ENCODE data around the gene WNT3A.
A peak's percentile ranks its signal among the peaks of the same experiment; 100 is the strongest.

WNT3A gene

GRCh38 chr1:228000416-228000815 lies 6.4 kb upstream of the WNT3A start:
- DNase-seq: peak; percentile 25

GRCh38 chr1:228000836-228001563 lies 5.8 kb upstream of the WNT3A start:
- peak; percentile 40 for DNase-seq

- peak; percentile 48 for DNase-seq
Observed at GRCh38 chr1:228001738-228002535, 4.9 kb upstream of the WNT3A start.

GRCh38 chr1:228002792-228003191 lies 4.0 kb upstream of the WNT3A start:
- DNase-seq: no peak

- DNase-seq: no peak
Observed at GRCh38 chr1:228003461-228004330, 3.1 kb upstream of the WNT3A start.

GRCh38 chr1:228004331-228004855 lies 2.4 kb upstream of the WNT3A start:
- peak; percentile 69 for DNase-seq

GRCh38 chr1:228004856-228005462 lies 1.8 kb upstream of the WNT3A start:
- peak; percentile 41 for DNase-seq

GRCh38 chr1:228005511-228006033 lies 1.2 kb upstream of the WNT3A start:
- peak; percentile 54 for DNase-seq

GRCh38 chr1:228006034-228006785 lies 588 bp upstream of the WNT3A start:
- peak; percentile 51 for DNase-seq

GRCh38 chr1:228007049-228007800 lies 427 bp downstream of the WNT3A start:
- DNase-seq: peak; percentile 60

- DNase-seq: peak; percentile 35
Observed at GRCh38 chr1:228007801-228008341, 1.1 kb downstream of the WNT3A start.

- peak; percentile 62 for DNase-seq
Observed at GRCh38 chr1:228008391-228009115, 1.8 kb downstream of the WNT3A start.

- DNase-seq: peak; percentile 44
Observed at GRCh38 chr1:228009116-228009827, 2.5 kb downstream of the WNT3A start.

- DNase-seq: peak; percentile 51
Observed at GRCh38 chr1:228009828-228010775, 3.3 kb downstream of the WNT3A start.

GRCh38 chr1:228010921-228011320 lies 4.1 kb downstream of the WNT3A start:
- DNase-seq: peak; percentile 49

GRCh38 chr1:228011721-228012311 lies 5.0 kb downstream of the WNT3A start:
- peak; percentile 65 for DNase-seq

GRCh38 chr1:228012555-228012954 lies 5.8 kb downstream of the WNT3A start:
- DNase-seq: no peak
